Gastroesophageal sphincter (tissue), 3 donors: ENCODE data around the gene DERA.

Experiments
- CTCF ChIP-seq, 4 experiments: fragments of 200-600 bp in 2 of 4; fragments of 450-650 bp in 2 of 4; sonication (generic) in 1 of 4; IDR thresholded peaks; one replicate each; pipeline ENCODE4 v1.5.1; 2017 to 2019; ENCODE audit warnings: antibody characterized with exemption in 4 of 4, mild to moderate bottlenecking in 2 of 4, moderate library complexity in 2 of 4
- POLR2A ChIP-seq, 2 donors: fragments of 450-650 bp; IDR thresholded peaks; one replicate each; pipeline ENCODE4 v1.6.1; 2017; ENCODE audit warnings: antibody characterized with exemption in 2 of 2, mild to moderate bottlenecking in 2 of 2, moderate library complexity in 1 of 2

- TF ChIP-seq POLR2A (IDR thresholded peaks at IDR 0.05) (no peak), CTCF (IDR thresholded peaks at IDR 0.05) (no peak)
Measured at GRCh38 chr12:15995801-15996200, 84.7 kb downstream of the DERA start.
